HepG2 (cell line): ENCODE data around the gene GSDME. TPM values are rescaled to one million over a fixed set of nuclear protein-coding genes. Genes with fewer than 3 reads are reported as not detected.

Source experiments
- ATAC-seq: fragments of 200-7000 bp; cut with Tn5 transposase; 3 replicates; pipeline ENCODE4 v1.9.1; 2020; ENCODE audit warnings: mild to moderate bottlenecking, moderate library complexity
- BruUV-seq: library from RNA; stranded (reverse); fragments of 400-500 nt; replicated peaks from 2 replicates; lab custom pipeline; 2021; lab: Mats Ljungman, UMichigan
- CTCF ChIA-PET: fragments of 300-600 bp; formaldehyde crosslinking; extraction: SDS; loops from one replicate; lab custom pipeline; 2021; ENCODE audit warnings: low total read pairs, inconsistent platforms, low intra/inter-chr PET ratio; lab: Yijun Ruan, JAX
- POLR2A ChIA-PET: fragments of 350-600 bp; sonication (Branson Sonifier 250); formaldehyde crosslinking; loops from one replicate; lab custom pipeline; 2020; ENCODE audit warnings: antibody characterized with exemption, inconsistent platforms; lab: Yijun Ruan, JAX
- DNase-seq: peaks from one replicate; pipeline ENCODE4 v3.0.0-alpha.2; 2015; ENCODE audit warnings: low spot score
- FAIRE-seq: peaks from 3 replicates; lab custom pipeline; 2011; peaks lifted over from hg19 to GRCh38; lab: Jason Lieb, UNC
- H2AFZ ChIP-seq: one replicate; pipeline ENCODE4 v1.6.1; 2011; ENCODE audit warnings: low read length, inconsistent platforms
- H3K27ac ChIP-seq: fragments of 300-600 bp; 3 replicates; pipeline ENCODE4 v1.8.0; 2011; ENCODE audit warnings: mixed run types, mild to moderate bottlenecking, mixed read lengths, low read length, inconsistent platforms; ENCODE audit not compliant: insufficient read depth; ENCODE audit errors: extremely low read length
- H3K27me3 ChIP-seq, 2 experiments: fragments of 200-600 bp in 1 of 2; 2 replicates in 1 of 2; 3 replicates in 1 of 2; pipeline versions ENCODE4 v1.6.0 to v1.8.0; 2011; ENCODE audit warnings: low read length in 2 of 2, mild to moderate bottlenecking in 2 of 2, moderate library complexity in 2 of 2, inconsistent platforms in 1 of 2; ENCODE audit not compliant: insufficient read depth in 2 of 2, control insufficient read depth in 1 of 2
- H3K36me3 ChIP-seq, 2 experiments: fragments of 200-600 bp in 1 of 2; replicated peaks in 1 of 2; 2 replicates in 1 of 2; 3 replicates in 1 of 2; pipeline versions ENCODE4 v1.5.1 to v1.8.0; 2011; ENCODE audit warnings: low read length in 2 of 2, inconsistent platforms in 1 of 2; ENCODE audit not compliant: insufficient read depth in 2 of 2, control insufficient read depth in 1 of 2
- H3K4me1 ChIP-seq: 2 replicates; pipeline ENCODE4 v1.5.1; 2012; ENCODE audit warnings: low read length, inconsistent platforms; ENCODE audit not compliant: insufficient read depth
- H3K4me2 ChIP-seq: 2 replicates; pipeline ENCODE4 v1.6.0; 2011; ENCODE audit warnings: low read depth, low read length, inconsistent platforms
- H3K4me3 ChIP-seq, 3 experiments: fragments of 200-600 bp in 1 of 3; sonication (generic), shearing (Covaris generic) in 1 of 3; replicated peaks in 1 of 3; 2 replicates each; pipeline ENCODE4 v1.5.1; 2011 to 2016; ENCODE audit warnings: low read length in 3 of 3, inconsistent platforms in 2 of 3, low read depth in 2 of 3, mild to moderate bottlenecking in 2 of 3, control low read depth in 1 of 3, mixed read lengths in 1 of 3; ENCODE audit not compliant: insufficient read depth in 1 of 3
- H3K79me2 ChIP-seq: one replicate; pipeline ENCODE4 v1.6.1; 2011; ENCODE audit warnings: low read length, inconsistent platforms; ENCODE audit not compliant: insufficient read depth
- H3K9ac ChIP-seq: 2 replicates; pipeline ENCODE4 v1.6.0; 2011; ENCODE audit warnings: mild to moderate bottlenecking, low read depth, low read length, inconsistent platforms; ENCODE audit not compliant: insufficient read depth
- H3K9me3 ChIP-seq: 2 replicates; pipeline ENCODE4 v1.5.1; 2012; ENCODE audit warnings: mild to moderate bottlenecking, low read length
- H4K20me1 ChIP-seq: 2 replicates; pipeline ENCODE4 v1.6.0; 2011; ENCODE audit warnings: inconsistent platforms, mild to moderate bottlenecking, low read length, moderate library complexity; ENCODE audit not compliant: insufficient read depth
- ATF7 ChIP-seq, 2 experiments: fragments of 450-650 bp in 1 of 2; sonication (generic) in 1 of 2; formaldehyde crosslinking in 1 of 2; IDR thresholded peaks; 2 replicates each; pipeline versions ENCODE4 v1.4.0 to v1.6.1; 2016 to 2020; ENCODE audit warnings: antibody characterized with exemption in 1 of 2, mild to moderate bottlenecking in 1 of 2, missing genetic modification reagents in 1 of 2
- BCL3 ChIP-seq: sonication (generic); formaldehyde crosslinking; IDR thresholded peaks from 2 replicates; pipeline ENCODE4 v1.5.1; 2020; ENCODE audit warnings: mild to moderate bottlenecking, missing genetic modification reagents, moderate library complexity
- CHD2 ChIP-seq: IDR thresholded peaks from 2 replicates; pipeline ENCODE4 v1.6.1; 2011; ENCODE audit warnings: low read depth, low read length, improper control_type of control experiment
- HDAC2 ChIP-seq: sonication (generic); formaldehyde crosslinking; IDR thresholded peaks from 2 replicates; pipeline ENCODE4 v1.4.0; 2020; ENCODE audit warnings: missing genetic modification reagents
- KAT7 ChIP-seq: IDR thresholded peaks from 2 replicates; pipeline ENCODE4 v1.6.1; 2018; ENCODE audit warnings: borderline replicate concordance, missing compliant biosample characterization
- MEIS1 ChIP-seq: sonication (generic); formaldehyde crosslinking; IDR thresholded peaks from 2 replicates; pipeline ENCODE4 v1.9.0; 2021; ENCODE audit warnings: mild to moderate bottlenecking, missing genetic modification reagents, moderate library complexity, borderline replicate concordance
- RXRA ChIP-seq: sonication (generic); formaldehyde crosslinking; IDR thresholded peaks from 2 replicates; pipeline ENCODE4 v1.5.1; 2020; ENCODE audit warnings: missing genetic modification reagents
- TEAD3 ChIP-seq: optimal IDR thresholded peaks from 2 replicates; pipeline ENCODE3; 2016; ENCODE audit warnings: borderline replicate concordance
- ZC3H13 ChIP-seq: sonication (generic); formaldehyde crosslinking; IDR thresholded peaks from 2 replicates; pipeline ENCODE4 v1.8.1; 2023; ENCODE audit warnings: mild to moderate bottlenecking, missing genetic modification reagents, moderate library complexity
- ZNF281 ChIP-seq: sonication (generic); formaldehyde crosslinking; IDR thresholded peaks from 2 replicates; pipeline ENCODE4 v1.4.0; 2020; ENCODE audit warnings: missing genetic modification reagents, borderline replicate concordance
- ZNF430 ChIP-seq: sonication (generic); formaldehyde crosslinking; IDR thresholded peaks from 2 replicates; pipeline ENCODE4 v1.9.0; 2021; ENCODE audit warnings: mild to moderate bottlenecking, missing genetic modification reagents
- WGBS: methylation state at CpG from one replicate; pipeline ENCODE4 v1.1.6; 2017; ENCODE audit warnings: low lambda C conversion rate; 5-methylcytosine and 5-hydroxymethylcytosine counted together
- in situ Hi-C: cut with HindIII; loops from 2 replicates; pipeline ENCODE4 v1.10.0; 2017; ENCODE audit warnings: low pct_unique_long_range_greater_than_20kb; ENCODE audit not compliant: extremely low pct_ligation_motif_present
- intact Hi-C: fragments of 100-400 bp; cut with micrococcal nuclease; formaldehyde crosslinking; loops from one replicate; pipeline ENCODE4 v1.10.0; 2022; ENCODE audit not compliant: unreplicated experiment
- polyA plus RNA-seq, 8 experiments: library from polyadenylated mRNA; depleted of rRNA in 3 of 8; stranded (reverse) in 7 of 8; unstranded in 1 of 8; fragments of >200 nt; fragmentation: Illumina TruSeq in 4 of 8; extraction: Trizol in 4 of 8; gene quantifications; 2 replicates each; pipeline versions ENCODE4 v1.2.1 to v1.2.3, GENCODE V29; 2011 to 2016; ENCODE audit warnings: low read depth in 4 of 8, missing spikeins in 1 of 8, mixed read lengths in 1 of 8; ENCODE audit not compliant: insufficient read depth in 1 of 8
- total RNA-seq, 5 experiments: library from RNA; depleted of rRNA; stranded (reverse); fragments of >200 nt; fragmentation: Illumina TruSeq; extraction: Trizol; gene quantifications; 2 replicates each; pipeline ENCODE4 v1.2.3, GENCODE V29; 2016; ENCODE audit warnings: low read depth in 1 of 5

The GSDME gene
- total and polyA plus RNA-seq, 2 of the 13 experiments (the other 11 are each of a cell fraction or from before 2014, with no cell fraction given) = 19.2 to 28.2 TPM

GRCh38 chr7:24715171-24715570, 42.1 kb downstream of the GSDME start:
- H3K27me3 ChIP-seq = no peaks in the 10 kb centered on the region
- no peak overlapping the region for H3K4me2 ChIP-seq
- H2AFZ ChIP-seq = no peak overlapping the region
- H3K27ac ChIP-seq = no peak overlapping the region
- CTCF ChIA-PET = no interaction called here
- H4K20me1 ChIP-seq = no peaks in the 10 kb centered on the region
- no peak for DNase-seq
- H3K9ac ChIP-seq = no peak overlapping the region
- intact Hi-C loops = no loop called here
- POLR2A ChIA-PET = no interaction called here
- no peaks in the 10 kb centered on the region for H3K79me2 ChIP-seq
- no peaks in the 10 kb centered on the region for H3K4me1 ChIP-seq
- no peak for FAIRE-seq
- H3K36me3 ChIP-seq = peaks cover 4 to 23% of the 10 kb centered on the region in 2 experiments; a peak in 3 of 5 replicates
- H3K9me3 ChIP-seq = no peaks in the 10 kb centered on the region
- TF ChIP-seq RXRA (CRISPR knock-in tag) (no peak), CHD2 (no peak), MEIS1 (no peak), ZNF430 (no peak), ATF7 (IDR thresholded peaks at IDR 0.05) (no peak), ATF7 (CRISPR knock-in tag; IDR thresholded peaks at IDR 0.05) (no peak), ZNF281 (CRISPR knock-in tag) (no peak), TEAD3 (no peak), KAT7 (CRISPR knock-in tag) (no peak), BCL3 (CRISPR knock-in tag) (no peak), HDAC2 (CRISPR knock-in tag) (no peak), ZC3H13 (CRISPR knock-in tag) (no peak)
- in situ Hi-C loops = no loop called here
- no peak overlapping the region for H3K4me3 ChIP-seq
- 100% methylated on average over 2 of the region's 2 CpGs for WGBS
- no peak for ATAC-seq
- no TSS peak for BruUV-seq
